ENCODE data around the gene RNU6-9. TPM values are rescaled to one million over a fixed set of nuclear protein-coding genes. Genes with fewer than 3 reads are reported as not detected.
"Not testable (repeated sequence)": the region's sequence is repeated elsewhere in the genome, so short reads cannot be mapped to it uniquely, and the experiment has no call there.

Gene RNU6-9
- total RNA-seq, 4 donors from 2014 or later, result not detected

- Histone ChIP-seq H3K36me3 (no peaks in the 10 kb centered on the region), H3K9me3 (no peaks in the 10 kb centered on the region), H3K27me3 (peaks cover 0 to 64% of the 10 kb centered on the region in 2 donors), H3K27ac (no peak overlapping the region), H3K4me3 (no peak overlapping the region), H3K4me1 (peaks cover 0 to 38% (median 3%) of the 10 kb centered on the region in 4 donors)
- DNase-seq (ENCODE audit: low spot score in 2 of 2), result no peak
- WGBS, 2 donors, result 24 to 48% methylated on average over 25 to 31 of the region's 67 CpGs
- TF ChIP-seq, protein P1, sequence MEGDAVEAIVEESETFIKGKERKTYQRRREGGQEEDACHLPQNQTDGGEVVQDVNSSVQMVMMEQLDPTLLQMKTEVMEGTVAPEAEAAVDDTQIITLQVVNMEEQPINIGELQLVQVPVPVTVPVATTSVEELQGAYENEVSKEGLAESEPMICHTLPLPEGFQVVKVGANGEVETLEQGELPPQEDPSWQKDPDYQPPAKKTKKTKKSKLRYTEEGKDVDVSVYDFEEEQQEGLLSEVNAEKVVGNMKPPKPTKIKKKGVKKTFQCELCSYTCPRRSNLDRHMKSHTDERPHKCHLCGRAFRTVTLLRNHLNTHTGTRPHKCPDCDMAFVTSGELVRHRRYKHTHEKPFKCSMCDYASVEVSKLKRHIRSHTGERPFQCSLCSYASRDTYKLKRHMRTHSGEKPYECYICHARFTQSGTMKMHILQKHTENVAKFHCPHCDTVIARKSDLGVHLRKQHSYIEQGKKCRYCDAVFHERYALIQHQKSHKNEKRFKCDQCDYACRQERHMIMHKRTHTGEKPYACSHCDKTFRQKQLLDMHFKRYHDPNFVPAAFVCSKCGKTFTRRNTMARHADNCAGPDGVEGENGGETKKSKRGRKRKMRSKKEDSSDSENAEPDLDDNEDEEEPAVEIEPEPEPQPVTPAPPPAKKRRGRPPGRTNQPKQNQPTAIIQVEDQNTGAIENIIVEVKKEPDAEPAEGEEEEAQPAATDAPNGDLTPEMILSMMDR (IDR thresholded peaks at IDR 0.05), result no peak
- TF ChIP-seq POLR2A (IDR thresholded peaks at IDR 0.05) (no peak), EP300 (IDR thresholded peaks at IDR 0.05) (no peak)
Observed at GRCh38 chr19:853014-853585, 40.2 kb upstream of the RNU6-9 start.

- 82 to 86% methylated on average over 8 to 11 of the region's 17 CpGs for WGBS, 2 donors
- not testable (repeated sequence) for H3K9me3 ChIP-seq; H3K36me3 ChIP-seq; DNase-seq (ENCODE audit: low spot score in 2 of 2); H3K27ac ChIP-seq; H3K4me3 ChIP-seq
- peaks cover 0 to 34% (median 3%) of the 10 kb centered on the region in 4 donors for H3K4me1 ChIP-seq
- H3K27me3 ChIP-seq, result peaks cover 0 to 64% of the 10 kb centered on the region in 2 donors
Observed at GRCh38 chr19:853614-854220, 39.6 kb upstream of the RNU6-9 start.

DNA sequence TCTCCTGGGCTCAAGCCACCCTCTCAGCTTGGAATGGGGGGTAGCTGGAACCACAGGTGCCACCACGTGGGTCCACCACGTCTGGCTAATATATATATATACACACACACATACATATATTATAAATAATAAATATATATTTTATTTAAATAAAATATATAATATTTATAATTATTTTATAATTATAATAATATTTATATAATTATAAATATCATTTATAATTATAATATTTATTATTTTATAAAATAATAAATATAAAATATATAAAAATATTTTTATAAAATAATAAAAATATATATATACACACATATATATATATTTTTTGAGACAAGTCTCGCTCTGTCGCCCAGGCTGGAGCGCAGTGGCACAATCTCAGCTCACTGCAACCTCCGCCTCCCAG, 38.7 kb upstream of the RNU6-9 start:
- WGBS, 2 donors, result 74 to 81% methylated on average over 6 of the region's 6 CpGs
- H3K4me1 ChIP-seq, result peaks cover 0 to 42% (median 3%) of the 10 kb centered on the region in 4 donors
- no peak overlapping the region for H3K27ac ChIP-seq
- H3K27me3 ChIP-seq, result peaks cover 0 to 63% of the 10 kb centered on the region in 2 donors
- DNase-seq (ENCODE audit: low spot score in 2 of 2), result no peak
- H3K4me3 ChIP-seq, result no peak overlapping the region
- H3K36me3 ChIP-seq, result no peaks in the 10 kb centered on the region
- no peaks in the 10 kb centered on the region for H3K9me3 ChIP-seq
- TF ChIP-seq EP300 (IDR thresholded peaks at IDR 0.05), result no peak
- TF ChIP-seq, protein P1 (IDR thresholded peaks at IDR 0.05), result no peak
- TF ChIP-seq POLR2A (IDR thresholded peaks at IDR 0.05), result no peak

- DNase-seq (ENCODE audit: low spot score in 2 of 2), result no peak
- 90 to 91% methylated on average over 11 to 12 of the region's 12 CpGs for WGBS, 2 donors
- H3K4me1 ChIP-seq, result peaks cover 0 to 42% (median 3%) of the 10 kb centered on the region in 4 donors
Observed at GRCh38 chr19:855142-855541, 38.1 kb upstream of the RNU6-9 start.

GRCh38 chr19:855566-856120, 37.6 kb upstream of the RNU6-9 start:
- WGBS, 2 donors, result 66 to 83% methylated on average over 18 to 28 of the region's 40 CpGs
- Histone ChIP-seq H3K27me3 (peaks cover 0 to 73% of the 10 kb centered on the region in 2 donors), H3K4me1 (peaks cover 0 to 42% (median 2%) of the 10 kb centered on the region in 4 donors)

More at GRCh38 chr19:855142-855541, 38.1 kb upstream of the RNU6-9 start:
- no peaks in the 10 kb centered on the region for H3K9me3 ChIP-seq
- no peak overlapping the region for H3K4me3 ChIP-seq
- peaks cover 0 to 69% of the 10 kb centered on the region in 2 donors for H3K27me3 ChIP-seq
- no peaks in the 10 kb centered on the region for H3K36me3 ChIP-seq
- TF ChIP-seq, protein P1 (IDR thresholded peaks at IDR 0.05), result no peak
- TF ChIP-seq EP300 (IDR thresholded peaks at IDR 0.05) (no peak), POLR2A (IDR thresholded peaks at IDR 0.05) (no peak)
- no peak overlapping the region for H3K27ac ChIP-seq

More at GRCh38 chr19:855566-856120, 37.6 kb upstream of the RNU6-9 start:
- Histone ChIP-seq H3K27ac (no peak overlapping the region), H3K36me3 (no peaks in the 10 kb centered on the region), H3K4me3 (no peak overlapping the region), H3K9me3 (no peaks in the 10 kb centered on the region)
- TF ChIP-seq, protein P1 (IDR thresholded peaks at IDR 0.05), result no peak
- TF ChIP-seq POLR2A (IDR thresholded peaks at IDR 0.05), result no peak
- no peak for TF ChIP-seq EP300 (IDR thresholded peaks at IDR 0.05)
- DNase-seq (ENCODE audit: low spot score in 2 of 2), result no peak

All from tibial nerve (tissue), 4 donors.